HepG2 (cell line): Measurements from ENCODE around the gene PNKD. TPM values are rescaled to one million over a fixed set of nuclear protein-coding genes. Genes with fewer than 3 reads are reported as not detected.
A peak's percentile ranks its signal among the peaks of the same experiment; 100 is the strongest.

ENCODE experiments used
- AHR ChIP-seq: IDR thresholded peaks from 2 replicates; pipeline ENCODE4 v1.6.1; 2018; ENCODE audit warnings: missing genetic modification reagents, missing compliant biosample characterization
- ATF7-NPFF ChIP-seq: sonication (generic); formaldehyde crosslinking; IDR thresholded peaks from 2 replicates; pipeline ENCODE4 v1.8.1; 2023; ENCODE audit warnings: mild to moderate bottlenecking, low read depth, missing genetic modification reagents, moderate library complexity
- FOXM1 ChIP-seq: sonication (generic); formaldehyde crosslinking; IDR thresholded peaks from 2 replicates; pipeline ENCODE4 v1.5.0; 2020; ENCODE audit warnings: missing genetic modification reagents
- GATA4 ChIP-seq: sonication (generic); IDR thresholded peaks from 2 replicates; pipeline ENCODE4 v1.6.1; 2016; ENCODE audit warnings: antibody characterized with exemption, low read depth, borderline replicate concordance
- HNRNPLL ChIP-seq: fragments of 200-400 bp; formaldehyde crosslinking; IDR thresholded peaks from 2 replicates; pipeline ENCODE4 v1.6.1; 2017; ENCODE audit warnings: mild to moderate bottlenecking, low read depth, low read length; ENCODE audit not compliant: poor library complexity, severe bottlenecking
- PAXIP1 ChIP-seq: sonication (generic); formaldehyde crosslinking; conservative IDR thresholded peaks from 2 replicates; pipeline ENCODE4 v1.4.0; 2020; ENCODE audit warnings: mild to moderate bottlenecking, missing genetic modification reagents, moderate library complexity
- SNAPC4 ChIP-seq: sonication (generic); formaldehyde crosslinking; IDR thresholded peaks from 2 replicates; pipeline ENCODE4 v1.4.0; 2020; ENCODE audit warnings: mild to moderate bottlenecking, missing genetic modification reagents
- TAF15 ChIP-seq: fragments of 200-400 bp; formaldehyde crosslinking; IDR thresholded peaks from one replicate; pipeline ENCODE4 v1.6.1; 2018; ENCODE audit warnings: mild to moderate bottlenecking, low read depth, low read length; ENCODE audit not compliant: poor library complexity, severe bottlenecking
- ZBTB25 ChIP-seq: IDR thresholded peaks from 2 replicates; pipeline ENCODE4 v1.6.1; 2018; ENCODE audit warnings: missing genetic modification reagents
- ZBTB26 ChIP-seq: IDR thresholded peaks from 2 replicates; pipeline ENCODE4 v1.6.1; 2016; ENCODE audit warnings: missing compliant biosample characterization, missing genetic modification reagents, borderline replicate concordance
- ZBTB4 ChIP-seq: sonication (generic); formaldehyde crosslinking; IDR thresholded peaks from 2 replicates; pipeline ENCODE4 v1.4.0; 2020; ENCODE audit warnings: missing genetic modification reagents, mild to moderate bottlenecking, borderline replicate concordance
- ZFP36L2 ChIP-seq: sonication (generic); formaldehyde crosslinking; IDR thresholded peaks from 2 replicates; pipeline ENCODE4 v1.4.0; 2020; ENCODE audit warnings: missing genetic modification reagents
- ZNF34 ChIP-seq: sonication (generic); formaldehyde crosslinking; IDR thresholded peaks from 2 replicates; pipeline ENCODE4 v1.4.0; 2020; ENCODE audit warnings: mild to moderate bottlenecking, missing genetic modification reagents, borderline replicate concordance
- ZNF839 ChIP-seq: sonication (generic); formaldehyde crosslinking; IDR thresholded peaks from 2 replicates; pipeline ENCODE4 v1.4.0; 2020; ENCODE audit warnings: missing genetic modification reagents, mild to moderate bottlenecking, borderline replicate concordance
- polyA plus RNA-seq, 8 experiments: library from polyadenylated mRNA; depleted of rRNA in 3 of 8; stranded (reverse) in 7 of 8; unstranded in 1 of 8; fragments of >200 nt; fragmentation: Illumina TruSeq in 4 of 8; extraction: Trizol in 4 of 8; gene quantifications; 2 replicates each; pipeline versions ENCODE4 v1.2.1 to v1.2.3, GENCODE V29; 2011 to 2016; ENCODE audit warnings: low read depth in 4 of 8, missing spikeins in 1 of 8, mixed read lengths in 1 of 8; ENCODE audit not compliant: insufficient read depth in 1 of 8
- total RNA-seq, 5 experiments: library from RNA; depleted of rRNA; stranded (reverse); fragments of >200 nt; fragmentation: Illumina TruSeq; extraction: Trizol; gene quantifications; 2 replicates each; pipeline ENCODE4 v1.2.3, GENCODE V29; 2016; ENCODE audit warnings: low read depth in 1 of 5

The PNKD gene
- total and polyA plus RNA-seq, 2 of the 13 experiments (the other 11 are each of a cell fraction or from before 2014, with no cell fraction given): 55.9 to 80.4 TPM

GRCh38 chr2:218383892-218384519, 113.7 kb downstream of the PNKD start (continued):
- TF ChIP-seq TAF15 (no peak), ZNF839 (CRISPR knock-in tag) (no peak), GATA4 (no peak), ATF7-NPFF (CRISPR knock-in tag) (no peak), ZBTB4 (no peak), AHR (CRISPR knock-in tag) (no peak), PAXIP1 (CRISPR knock-in tag) (no peak), ZFP36L2 (CRISPR knock-in tag) (no peak), ZNF34 (CRISPR knock-in tag) (no peak), FOXM1 (CRISPR knock-in tag) (no peak), ZBTB26 (CRISPR knock-in tag) (peak; percentile 31; the same call in 1 of the 2 replicates), HNRNPLL (no peak), ZBTB25 (CRISPR knock-in tag) (no peak), SNAPC4 (CRISPR knock-in tag) (no peak)
